ENCODE results near the gene KIRREL1. TPM values are rescaled to one million over a fixed set of nuclear protein-coding genes. Genes with fewer than 3 reads are reported as not detected.

The KIRREL1 gene
- total and polyA plus RNA-seq, 2 of the 13 experiments (the other 11 are each of a cell fraction or from before 2014, with no cell fraction given) = 0.02 to 0.03 TPM

GRCh38 chr1:158002631-158003405 is 9.4 kb downstream of the KIRREL1 start (continued):
- TF ChIP-seq JUN (CRISPR knock-in tag; IDR thresholded peaks at IDR 0.05) = no peak
- TF ChIP-seq ZNF567 (CRISPR knock-in tag; IDR thresholded peaks at IDR 0.05; ENCODE audit: borderline replicate concordance) = no peak
- TF ChIP-seq, protein P1, sequence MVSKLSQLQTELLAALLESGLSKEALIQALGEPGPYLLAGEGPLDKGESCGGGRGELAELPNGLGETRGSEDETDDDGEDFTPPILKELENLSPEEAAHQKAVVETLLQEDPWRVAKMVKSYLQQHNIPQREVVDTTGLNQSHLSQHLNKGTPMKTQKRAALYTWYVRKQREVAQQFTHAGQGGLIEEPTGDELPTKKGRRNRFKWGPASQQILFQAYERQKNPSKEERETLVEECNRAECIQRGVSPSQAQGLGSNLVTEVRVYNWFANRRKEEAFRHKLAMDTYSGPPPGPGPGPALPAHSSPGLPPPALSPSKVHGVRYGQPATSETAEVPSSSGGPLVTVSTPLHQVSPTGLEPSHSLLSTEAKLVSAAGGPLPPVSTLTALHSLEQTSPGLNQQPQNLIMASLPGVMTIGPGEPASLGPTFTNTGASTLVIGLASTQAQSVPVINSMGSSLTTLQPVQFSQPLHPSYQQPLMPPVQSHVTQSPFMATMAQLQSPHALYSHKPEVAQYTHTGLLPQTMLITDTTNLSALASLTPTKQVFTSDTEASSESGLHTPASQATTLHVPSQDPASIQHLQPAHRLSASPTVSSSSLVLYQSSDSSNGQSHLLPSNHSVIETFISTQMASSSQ (IDR thresholded peaks at IDR 0.05; ENCODE audit: low read depth) = no peak
- TF ChIP-seq, protein P1 (CRISPR knock-in tag; IDR thresholded peaks at IDR 0.05; ENCODE audit: borderline replicate concordance) = no peak

DNA sequence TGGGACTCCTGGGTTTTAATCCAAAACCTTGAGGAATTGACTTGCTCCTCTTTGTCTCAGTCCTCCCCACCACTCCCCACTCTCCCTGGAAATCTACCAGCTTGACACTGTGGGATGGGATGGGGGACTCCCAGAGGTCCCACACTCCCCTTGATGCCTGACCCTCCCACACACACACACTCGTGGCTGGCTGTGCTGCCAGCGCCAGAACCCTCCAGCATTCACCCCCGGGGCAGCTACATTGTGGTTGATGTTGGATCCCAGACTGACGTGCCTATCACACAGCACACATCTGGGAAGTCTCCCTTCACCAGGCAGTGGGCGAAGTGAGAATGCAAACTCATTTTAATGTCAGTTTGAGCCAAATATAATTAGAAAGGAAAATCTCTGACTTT is 10.0 kb downstream of the KIRREL1 start:
- FAIRE-seq (no peak), ATAC-seq (no peak), DNase-seq (ENCODE audit: low spot score) (no peak)
- ChIA-PET CTCF (ENCODE audit: low intra/inter-chr PET ratio, low total read pairs) (no interaction called here), POLR2A (no interaction called here)
- no peak overlapping the region for H3K9ac ChIP-seq (ENCODE audit: insufficient read depth, low read depth, low read length)
- no peak overlapping the region for H3K4me3 ChIP-seq (replicated peaks in 1 of 3; ENCODE audit: insufficient read depth in 1 of 3, low read depth in 2 of 3, low read length in 3 of 3)
- no TSS peak for BruUV-seq (replicated peaks)
- H3K36me3 ChIP-seq (replicated peaks in 1 of 2; ENCODE audit: control insufficient read depth in 1 of 2, insufficient read depth in 2 of 2, low read length in 2 of 2) = no peaks in the 10 kb centered on the region
- no peak overlapping the region for H2AFZ ChIP-seq (ENCODE audit: low read length)
- 15% methylated on average over 5 of the region's 5 CpGs for WGBS (ENCODE audit: low lambda C conversion rate)
- in situ Hi-C loops (cut with HindIII; ENCODE audit: extremely low pct_ligation_motif_present, low pct_unique_long_range_greater_than_20kb) (no loop called here), intact Hi-C loops (cut with micrococcal nuclease; ENCODE audit: unreplicated experiment) (no loop called here)
- no peaks in the 10 kb centered on the region for H3K4me1 ChIP-seq (ENCODE audit: insufficient read depth, low read length)
- H4K20me1 ChIP-seq (ENCODE audit: insufficient read depth, low read length) = no peaks in the 10 kb centered on the region
- no peaks in the 10 kb centered on the region; a peak in 1 of 5 replicates for H3K27me3 ChIP-seq (ENCODE audit: control insufficient read depth in 1 of 2, insufficient read depth in 2 of 2, low read length in 2 of 2)
- no peaks in the 10 kb centered on the region for H3K79me2 ChIP-seq (ENCODE audit: insufficient read depth, low read length)
- H3K27ac ChIP-seq (ENCODE audit: extremely low read length, insufficient read depth, low read length) = no peak overlapping the region
- H3K9me3 ChIP-seq (ENCODE audit: low read length) = no peaks in the 10 kb centered on the region
- no peak overlapping the region for H3K4me2 ChIP-seq (ENCODE audit: low read depth, low read length)
- TF ChIP-seq FOXM1 (CRISPR knock-in tag; IDR thresholded peaks at IDR 0.05) (no peak), ZIK1 (CRISPR knock-in tag; IDR thresholded peaks at IDR 0.05; ENCODE audit: borderline replicate concordance, low read depth) (no peak), ZNF292 (CRISPR knock-in tag; IDR thresholded peaks at IDR 0.05; ENCODE audit: borderline replicate concordance, low read depth) (no peak), STAT6 (CRISPR knock-in tag; IDR thresholded peaks at IDR 0.05; ENCODE audit: borderline replicate concordance) (no peak), ATAD3A (CRISPR knock-in tag; IDR thresholded peaks at IDR 0.05) (no peak), ATF7-NPFF (CRISPR knock-in tag; IDR thresholded peaks at IDR 0.05; ENCODE audit: low read depth) (no peak), MATR3 (CRISPR knock-in tag; IDR thresholded peaks at IDR 0.05) (no peak), ZNF136 (CRISPR knock-in tag; IDR thresholded peaks at IDR 0.05; ENCODE audit: low read depth) (no peak), ZC3H13 (CRISPR knock-in tag; IDR thresholded peaks at IDR 0.05) (no peak)
- TF ChIP-seq, protein P2, sequence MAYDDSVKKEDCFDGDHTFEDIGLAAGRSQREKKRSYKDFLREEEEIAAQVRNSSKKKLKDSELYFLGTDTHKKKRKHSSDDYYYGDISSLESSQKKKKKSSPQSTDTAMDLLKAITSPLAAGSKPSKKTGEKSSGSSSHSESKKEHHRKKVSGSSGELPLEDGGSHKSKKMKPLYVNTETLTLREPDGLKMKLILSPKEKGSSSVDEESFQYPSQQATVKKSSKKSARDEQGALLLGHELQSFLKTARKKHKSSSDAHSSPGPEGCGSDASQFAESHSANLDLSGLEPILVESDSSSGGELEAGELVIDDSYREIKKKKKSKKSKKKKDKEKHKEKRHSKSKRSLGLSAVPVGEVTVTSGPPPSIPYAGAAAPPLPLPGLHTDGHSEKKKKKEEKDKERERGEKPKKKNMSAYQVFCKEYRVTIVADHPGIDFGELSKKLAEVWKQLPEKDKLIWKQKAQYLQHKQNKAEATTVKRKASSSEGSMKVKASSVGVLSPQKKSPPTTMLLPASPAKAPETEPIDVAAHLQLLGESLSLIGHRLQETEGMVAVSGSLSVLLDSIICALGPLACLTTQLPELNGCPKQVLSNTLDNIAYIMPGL (CRISPR knock-in tag; IDR thresholded peaks at IDR 0.05; ENCODE audit: borderline replicate concordance in 1 of 2, low read depth in 1 of 2) = no peak

All from HepG2 (cell line).